DMS114 treated with DMSO at 0.1 percent for 48 hours (cell line): Measurements from ENCODE around the gene CTAGE8.
"Not testable (repeated sequence)": the region's sequence is repeated elsewhere in the genome, so short reads cannot be mapped to it uniquely, and the experiment has no call there.

Experiments
- DNase-seq: peaks from one replicate; lab custom pipeline; 2025; ENCODE audit not compliant: unreplicated experiment; lab: John Stamatoyannopoulos, UW

Gene CTAGE8

GRCh38 chr7:144269188-144269587 is at the start of gene CTAGE8:
TSS of gene CTAGE8 (minus strand) at chr7:144269288. CDS start at chr7:144269250, 38 bp downstream.
- DNase-seq, result not testable (repeated sequence)

- DNase-seq, result not testable (repeated sequence)
Measured at GRCh38 chr7:144317537-144317936, 48.4 kb upstream of the CTAGE8 start.

GRCh38 chr7:144311872-144312469 is 42.9 kb upstream of the CTAGE8 start, which contains the start of gene OR2A1:
TSS of gene OR2A1 (plus strand) at chr7:144312419. CDS start at chr7:144318125, 5,706 bp downstream.
- not testable (repeated sequence) for DNase-seq

GRCh38 chr7:144311218-144311617 is 42.1 kb upstream of the CTAGE8 start:
- not testable (repeated sequence) for DNase-seq

GRCh38 chr7:144309702-144310101 is 40.6 kb upstream of the CTAGE8 start:
- DNase-seq, result not testable (repeated sequence)

GRCh38 chr7:144305156-144305555 is 36.1 kb upstream of the CTAGE8 start:
- DNase-seq, result not testable (repeated sequence)

GRCh38 chr7:144303607-144304006 is 34.5 kb upstream of the CTAGE8 start:
- DNase-seq, result not testable (repeated sequence)

- DNase-seq, result not testable (repeated sequence)
Measured at GRCh38 chr7:144302578-144303303, 33.7 kb upstream of the CTAGE8 start.

GRCh38 chr7:144293794-144294499 is 24.9 kb upstream of the CTAGE8 start:
- not testable (repeated sequence) for DNase-seq

- not testable (repeated sequence) for DNase-seq
Measured at GRCh38 chr7:144292384-144293161, 23.5 kb upstream of the CTAGE8 start.

- DNase-seq, result not testable (repeated sequence)
Measured at GRCh38 chr7:144291607-144292006, 22.5 kb upstream of the CTAGE8 start.

- not testable (repeated sequence) for DNase-seq
Measured at GRCh38 chr7:144287171-144287784, 18.2 kb upstream of the CTAGE8 start.

GRCh38 chr7:144283716-144284115 is 14.6 kb upstream of the CTAGE8 start:
- not testable (repeated sequence) for DNase-seq

- not testable (repeated sequence) for DNase-seq
Measured at GRCh38 chr7:144282490-144282889, 13.4 kb upstream of the CTAGE8 start.

- not testable (repeated sequence) for DNase-seq
Measured at GRCh38 chr7:144281981-144282380, 12.9 kb upstream of the CTAGE8 start.

- DNase-seq, result not testable (repeated sequence)
Measured at GRCh38 chr7:144280010-144280409, 10.9 kb upstream of the CTAGE8 start.

- not testable (repeated sequence) for DNase-seq
Measured at GRCh38 chr7:144275281-144275680, 6.2 kb upstream of the CTAGE8 start.

- not testable (repeated sequence) for DNase-seq
Measured at GRCh38 chr7:144264692-144265091, 4.4 kb downstream of the CTAGE8 start, which contains the start of gene OR2A7. TSS of gene OR2A7 (minus strand) at chr7:144264792. CDS start at chr7:144259628, 5,164 bp downstream.

- not testable (repeated sequence) for DNase-seq
Measured at GRCh38 chr7:144262128-144262527, 7.0 kb downstream of the CTAGE8 start.

- not testable (repeated sequence) for DNase-seq
Measured at GRCh38 chr7:144259067-144259466, 10.0 kb downstream of the CTAGE8 start.
